Prostate gland (tissue), 2 donors: Measurements from ENCODE around the gene SORL1.

ENCODE experiments used
- POLR2A ChIP-seq: fragments of 450-650 bp; IDR thresholded peaks from one replicate; pipeline ENCODE4 v1.6.1; 2016; ENCODE audit warnings: antibody characterized with exemption, mild to moderate bottlenecking
- POLR2AphosphoS5 ChIP-seq: sonication (generic); formaldehyde crosslinking; IDR thresholded peaks from one replicate; pipeline ENCODE4 v1.6.1; 2017; ENCODE audit warnings: antibody characterized with exemption
- TF ChIP-seq, protein P1 (sequence below), 4 experiments: fragments of 200-600 bp in 2 of 4; fragments of 450-650 bp in 2 of 4; sonication (generic) in 2 of 4; IDR thresholded peaks; 1 replicate in 3 of 4; 2 replicates in 1 of 4; pipeline ENCODE4 v1.5.1; 2016 to 2019; ENCODE audit warnings: antibody characterized with exemption in 4 of 4, mild to moderate bottlenecking in 2 of 4, moderate library complexity in 2 of 4

GRCh38 chr11:121448011-121448410 is 4.1 kb upstream of the SORL1 start:
- TF ChIP-seq, protein P1, sequence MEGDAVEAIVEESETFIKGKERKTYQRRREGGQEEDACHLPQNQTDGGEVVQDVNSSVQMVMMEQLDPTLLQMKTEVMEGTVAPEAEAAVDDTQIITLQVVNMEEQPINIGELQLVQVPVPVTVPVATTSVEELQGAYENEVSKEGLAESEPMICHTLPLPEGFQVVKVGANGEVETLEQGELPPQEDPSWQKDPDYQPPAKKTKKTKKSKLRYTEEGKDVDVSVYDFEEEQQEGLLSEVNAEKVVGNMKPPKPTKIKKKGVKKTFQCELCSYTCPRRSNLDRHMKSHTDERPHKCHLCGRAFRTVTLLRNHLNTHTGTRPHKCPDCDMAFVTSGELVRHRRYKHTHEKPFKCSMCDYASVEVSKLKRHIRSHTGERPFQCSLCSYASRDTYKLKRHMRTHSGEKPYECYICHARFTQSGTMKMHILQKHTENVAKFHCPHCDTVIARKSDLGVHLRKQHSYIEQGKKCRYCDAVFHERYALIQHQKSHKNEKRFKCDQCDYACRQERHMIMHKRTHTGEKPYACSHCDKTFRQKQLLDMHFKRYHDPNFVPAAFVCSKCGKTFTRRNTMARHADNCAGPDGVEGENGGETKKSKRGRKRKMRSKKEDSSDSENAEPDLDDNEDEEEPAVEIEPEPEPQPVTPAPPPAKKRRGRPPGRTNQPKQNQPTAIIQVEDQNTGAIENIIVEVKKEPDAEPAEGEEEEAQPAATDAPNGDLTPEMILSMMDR (IDR thresholded peaks at IDR 0.05), result no peak
- no peak for TF ChIP-seq POLR2A
- no peak for TF ChIP-seq POLR2AphosphoS5
